ENCODE results near the gene IGFBP2. TPM values are rescaled to one million over a fixed set of nuclear protein-coding genes. Genes with fewer than 3 reads are reported as not detected.

Gene IGFBP2
- polyA plus RNA-seq, 1 of the 3 experiments (the other 2 are of a cell fraction) = 695 TPM

DNA sequence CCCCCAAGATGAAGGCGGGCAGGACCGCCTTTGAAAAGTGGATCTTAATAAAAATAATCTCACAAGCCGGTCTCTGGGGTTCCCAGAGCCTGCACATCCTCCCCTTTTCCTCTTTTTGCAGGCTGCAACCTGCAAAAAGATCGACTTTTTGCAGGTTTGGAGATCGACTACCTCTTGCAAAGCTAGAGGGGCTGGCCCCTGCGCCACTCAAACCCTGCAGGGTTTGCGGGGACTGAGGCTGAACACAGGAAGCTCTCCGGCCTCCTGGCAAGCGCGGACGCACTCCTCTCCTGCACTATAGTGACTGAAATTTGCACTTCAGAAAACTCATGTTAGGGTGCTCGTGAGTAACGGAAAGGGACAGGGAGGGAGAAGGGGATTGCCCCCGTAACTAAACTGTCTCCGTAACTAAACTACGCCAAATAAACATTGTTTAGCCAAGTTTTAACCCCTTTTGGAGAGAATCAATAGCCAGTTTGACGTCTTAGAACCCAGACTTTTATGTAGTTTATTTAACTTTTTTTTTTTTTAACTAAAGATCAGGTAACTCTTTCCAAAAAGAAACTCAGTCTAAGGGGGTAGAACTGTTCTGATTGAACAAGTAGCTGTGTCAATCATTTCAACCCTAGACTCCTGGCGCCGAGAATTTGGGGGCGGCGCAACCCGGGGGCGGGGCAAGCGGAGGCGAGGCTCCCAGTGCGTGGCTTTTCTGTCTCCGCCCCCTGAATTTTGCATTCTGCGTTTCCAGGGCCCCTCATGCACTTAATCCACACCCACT, 59.6 kb downstream of the IGFBP2 start:
- H4K20me1 ChIP-seq (ENCODE audit: insufficient read depth) = peaks cover 5% of the 10 kb centered on the region; the same call in 1 of the 2 replicates
- CTCF ChIA-PET = interaction anchor here (0.9 to 3.1 kb wide), 8 partner anchors 13 to 1021 kb away, joined by 3 to 17 read pairs (median 4); no protein-coding TSS in a partner anchor
- TF ChIP-seq, protein P1, sequence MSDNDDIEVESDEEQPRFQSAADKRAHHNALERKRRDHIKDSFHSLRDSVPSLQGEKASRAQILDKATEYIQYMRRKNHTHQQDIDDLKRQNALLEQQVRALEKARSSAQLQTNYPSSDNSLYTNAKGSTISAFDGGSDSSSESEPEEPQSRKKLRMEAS (IDR thresholded peaks at IDR 0.05; ENCODE audit: low read depth) = no peak; the same call in 1 of the 2 replicates
- TF ChIP-seq NRF1 (IDR thresholded peaks at IDR 0.05; ENCODE audit: low read depth, low read length) (no peak; the same call in 1 of the 2 replicates), EZH2phosphoT487 (IDR thresholded peaks at IDR 0.05; ENCODE audit: borderline replicate concordance, low read depth) (no peak), GABPA (IDR thresholded peaks at IDR 0.05; ENCODE audit: low read depth) (no peak), TEAD4 (IDR thresholded peaks at IDR 0.05; ENCODE audit: borderline replicate concordance, insufficient read depth) (no peak)
- TF ChIP-seq, protein P2, sequence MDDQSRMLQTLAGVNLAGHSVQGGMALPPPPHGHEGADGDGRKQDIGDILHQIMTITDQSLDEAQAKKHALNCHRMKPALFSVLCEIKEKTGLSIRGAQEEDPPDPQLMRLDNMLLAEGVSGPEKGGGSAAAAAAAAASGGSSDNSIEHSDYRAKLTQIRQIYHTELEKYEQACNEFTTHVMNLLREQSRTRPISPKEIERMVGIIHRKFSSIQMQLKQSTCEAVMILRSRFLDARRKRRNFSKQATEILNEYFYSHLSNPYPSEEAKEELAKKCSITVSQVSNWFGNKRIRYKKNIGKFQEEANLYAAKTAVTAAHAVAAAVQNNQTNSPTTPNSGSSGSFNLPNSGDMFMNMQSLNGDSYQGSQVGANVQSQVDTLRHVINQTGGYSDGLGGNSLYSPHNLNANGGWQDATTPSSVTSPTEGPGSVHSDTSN (IDR thresholded peaks at IDR 0.05) = peak; percentile 96
- TF ChIP-seq, protein P3, sequence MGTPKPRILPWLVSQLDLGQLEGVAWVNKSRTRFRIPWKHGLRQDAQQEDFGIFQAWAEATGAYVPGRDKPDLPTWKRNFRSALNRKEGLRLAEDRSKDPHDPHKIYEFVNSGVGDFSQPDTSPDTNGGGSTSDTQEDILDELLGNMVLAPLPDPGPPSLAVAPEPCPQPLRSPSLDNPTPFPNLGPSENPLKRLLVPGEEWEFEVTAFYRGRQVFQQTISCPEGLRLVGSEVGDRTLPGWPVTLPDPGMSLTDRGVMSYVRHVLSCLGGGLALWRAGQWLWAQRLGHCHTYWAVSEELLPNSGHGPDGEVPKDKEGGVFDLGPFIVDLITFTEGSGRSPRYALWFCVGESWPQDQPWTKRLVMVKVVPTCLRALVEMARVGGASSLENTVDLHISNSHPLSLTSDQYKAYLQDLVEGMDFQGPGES (IDR thresholded peaks at IDR 0.05; ENCODE audit: low read depth, low read length) = no peak
- no peaks in the 10 kb centered on the region for H3K9me3 ChIP-seq
- H3K36me3 ChIP-seq (replicated peaks in 1 of 2; ENCODE audit: control insufficient read depth in 1 of 2, insufficient read depth in 2 of 2, low read length in 1 of 2) = peaks cover 0 to 3% of the 10 kb centered on the region in 2 experiments
- peak overlapping the region; percentile 80 for H2AFZ ChIP-seq (ENCODE audit: low read depth)
- POLR2A ChIA-PET = interaction anchor here (1.2 to 1.3 kb wide), 2 partner anchors 100 to 1020 kb away, joined by 4 read pairs; no protein-coding TSS in a partner anchor
- no peaks in the 10 kb centered on the region for H3K79me2 ChIP-seq (ENCODE audit: insufficient read depth)
- WGBS (ENCODE audit: low lambda C conversion rate) = under 1% methylated on average over 23 of the region's 28 CpGs
- H3K9me2 ChIP-seq = no peaks in the 10 kb centered on the region
- no peaks in the 10 kb centered on the region for H3K27me3 ChIP-seq (ENCODE audit: insufficient read depth)
- peaks cover 35 to 54% of the 10 kb centered on the region in 2 experiments for H3K4me1 ChIP-seq (ENCODE audit: control insufficient read depth in 1 of 2, insufficient read depth in 2 of 2, low read depth in 1 of 2, low read length in 1 of 2)
- H3K9ac ChIP-seq = peak overlapping the region; percentile 55; the same call in 1 of the 2 replicates
- H3F3A ChIP-seq (replicated peaks; ENCODE audit: insufficient read depth) = peaks cover 23% of the 10 kb centered on the region
- peak overlapping the region; percentile 41 to 58; a peak in 3 of 4 replicates for H3K27ac ChIP-seq (ENCODE audit: low read depth in 2 of 2, low read length in 1 of 2)
- peak overlapping the region; percentile 95 for H3K4me2 ChIP-seq
- peak overlapping the region; percentile 66 to 74 for H3K4me3 ChIP-seq (ENCODE audit: low read depth in 2 of 2, low read length in 1 of 2)
- DNase-seq = peak; percentile 86

DNA sequence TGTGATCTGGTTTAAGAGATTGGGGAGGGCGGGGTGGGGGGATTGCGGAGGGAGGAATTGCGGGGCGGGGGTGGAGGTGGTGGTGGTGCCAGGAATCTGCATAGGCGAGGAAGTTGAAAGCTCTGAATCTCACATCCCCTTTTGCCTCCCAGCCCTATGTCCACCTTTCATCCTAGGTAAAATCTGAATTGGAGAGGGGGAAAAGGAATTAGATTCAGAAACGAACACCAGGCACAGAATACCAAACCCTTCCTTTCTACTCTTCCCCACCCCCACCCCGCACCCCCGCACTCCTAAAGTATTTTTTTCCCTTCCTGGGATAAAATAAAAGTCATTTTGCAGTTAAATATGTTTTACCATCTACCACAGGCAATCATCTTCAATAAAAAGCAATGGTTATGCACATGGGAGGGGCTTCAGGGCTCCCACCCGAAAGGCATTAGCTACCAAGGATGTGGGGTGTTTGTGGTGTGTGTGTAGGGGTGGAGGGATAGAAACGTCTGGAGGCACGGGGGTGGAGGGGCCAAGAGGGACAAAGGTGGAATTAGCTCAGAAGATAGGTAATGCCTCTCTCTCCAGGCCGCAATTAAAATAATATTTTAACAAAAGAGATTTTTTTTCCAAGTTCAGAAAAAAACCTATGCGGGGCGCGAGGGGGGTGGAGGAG, 60.3 kb downstream of the IGFBP2 start:
- H3K9me3 ChIP-seq = no peaks in the 10 kb centered on the region
- H4K20me1 ChIP-seq (ENCODE audit: insufficient read depth) = peaks cover 5% of the 10 kb centered on the region; the same call in 1 of the 2 replicates
- H3K36me3 ChIP-seq (replicated peaks in 1 of 2; ENCODE audit: control insufficient read depth in 1 of 2, insufficient read depth in 2 of 2, low read length in 1 of 2) = no peaks in the 10 kb centered on the region
- H3K4me2 ChIP-seq = peak overlapping the region; percentile 95
- 9% methylated on average over 15 of the region's 15 CpGs for WGBS (ENCODE audit: low lambda C conversion rate)
- H3K4me3 ChIP-seq (ENCODE audit: low read depth in 2 of 2, low read length in 1 of 2) = peak overlapping the region; percentile 66 to 74
- H3F3A ChIP-seq (replicated peaks; ENCODE audit: insufficient read depth) = peaks cover 20% of the 10 kb centered on the region
- ChIA-PET POLR2A (interaction anchor here (1.2 to 1.3 kb wide), 2 partner anchors 99 to 1020 kb away, joined by 4 read pairs; no protein-coding TSS in a partner anchor), CTCF (interaction anchor here (0.6 to 7.5 kb wide), 16 partner anchors 11 to 1063 kb away, joined by 3 to 74 read pairs (median 3); no protein-coding TSS in a partner anchor)
- H3K79me2 ChIP-seq (ENCODE audit: insufficient read depth) = no peaks in the 10 kb centered on the region
- H3K27me3 ChIP-seq (ENCODE audit: insufficient read depth) = no peaks in the 10 kb centered on the region
- peak overlapping the region; percentile 82 for H2AFZ ChIP-seq (ENCODE audit: low read depth)
- no peak for TF ChIP-seq TCF12 (IDR thresholded peaks at IDR 0.05)
- 0 out of 2 replicates have a peak, but pooled peaks have one; percentile 13 for TF ChIP-seq MXI1 (IDR thresholded peaks at IDR 0.05; ENCODE audit: low read depth, low read length)
- H3K27ac ChIP-seq (ENCODE audit: low read depth in 2 of 2, low read length in 1 of 2) = peak overlapping the region in 1 of 2 experiments; percentile 71; a peak in 2 of 4 replicates
- no peak for DNase-seq
- peak overlapping the region; percentile 61 for H3K9ac ChIP-seq
- H3K9me2 ChIP-seq = no peaks in the 10 kb centered on the region
- H3K4me1 ChIP-seq (ENCODE audit: control insufficient read depth in 1 of 2, insufficient read depth in 2 of 2, low read depth in 1 of 2, low read length in 1 of 2) = peaks cover 40 to 57% of the 10 kb centered on the region in 2 experiments
